IPS-NIHi7 (cell line): ENCODE data around the gene USP10.
"Not testable (repeated sequence)": the region's sequence is repeated elsewhere in the genome, so short reads cannot be mapped to it uniquely, and the experiment has no call there.

Experiments used
- DNase-seq: peaks from one replicate; pipeline ENCODE4 v3.0.0; 2012; ENCODE audit warnings: mixed read lengths; ENCODE audit errors: extremely low spot score

USP10 gene

GRCh38 chr16:84673561-84673960 lies 26.2 kb upstream of the USP10 start:
- DNase-seq = no peak

GRCh38 chr16:84675423-84675822 lies 24.4 kb upstream of the USP10 start:
- DNase-seq = no peak

DNA sequence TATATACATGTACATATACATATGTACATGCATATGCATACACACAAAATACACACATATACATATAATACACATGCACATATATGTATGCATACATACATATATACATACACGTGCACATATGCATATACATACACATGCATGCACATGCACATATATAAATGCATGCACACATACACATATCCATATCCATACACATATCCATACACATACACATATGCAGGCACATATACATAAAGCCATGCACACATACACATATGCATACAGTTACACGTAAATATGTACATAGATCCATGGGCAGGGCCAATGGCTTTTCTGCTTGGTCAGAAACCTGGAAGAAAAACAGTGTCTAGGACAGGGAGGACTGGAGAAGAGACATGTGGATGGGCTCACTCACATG lies 23.9 kb upstream of the USP10 start:
- no peak for DNase-seq

DNA sequence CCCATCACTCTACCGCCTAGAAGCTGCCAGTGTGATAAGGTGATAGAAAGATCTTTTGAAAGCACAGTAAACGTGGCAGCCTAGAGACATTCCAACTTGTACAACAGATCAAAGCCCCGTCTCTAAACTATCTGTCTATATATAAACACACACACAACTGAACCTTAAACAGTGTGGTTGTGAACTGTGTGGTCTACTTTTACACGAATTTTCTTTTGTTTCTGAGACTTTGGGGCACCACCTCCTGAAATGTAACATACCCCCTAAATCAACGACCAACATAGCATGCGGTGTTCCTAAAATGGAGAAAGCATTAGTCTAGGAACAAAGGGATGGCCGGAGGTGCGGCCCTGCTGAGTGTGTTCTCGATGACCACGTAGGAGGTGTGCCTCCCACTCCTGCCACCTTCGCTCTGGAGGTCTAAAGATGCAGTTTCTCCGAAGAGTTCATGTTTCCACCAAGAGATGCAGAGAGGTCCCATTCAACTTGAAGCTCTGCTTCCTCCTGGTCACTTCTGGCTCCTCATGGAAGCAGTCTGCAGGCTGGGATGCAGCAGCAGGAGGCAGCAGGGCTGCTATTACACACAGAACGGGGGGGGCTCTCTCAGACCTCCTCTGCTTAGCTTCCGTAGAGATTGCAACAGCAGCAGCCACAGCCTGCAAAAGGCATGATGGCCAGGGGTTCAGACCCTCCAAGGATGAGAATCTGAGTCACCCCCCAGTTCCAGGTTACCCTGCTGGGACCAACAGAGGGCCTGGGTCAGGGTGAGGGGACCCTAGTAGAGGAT lies 22.6 kb upstream of the USP10 start:
- no peak for DNase-seq

- no peak for DNase-seq
Measured at GRCh38 chr16:84677849-84678248, 22.0 kb upstream of the USP10 start.

- no peak for DNase-seq
Measured at GRCh38 chr16:84678541-84678940, 21.3 kb upstream of the USP10 start.

DNA sequence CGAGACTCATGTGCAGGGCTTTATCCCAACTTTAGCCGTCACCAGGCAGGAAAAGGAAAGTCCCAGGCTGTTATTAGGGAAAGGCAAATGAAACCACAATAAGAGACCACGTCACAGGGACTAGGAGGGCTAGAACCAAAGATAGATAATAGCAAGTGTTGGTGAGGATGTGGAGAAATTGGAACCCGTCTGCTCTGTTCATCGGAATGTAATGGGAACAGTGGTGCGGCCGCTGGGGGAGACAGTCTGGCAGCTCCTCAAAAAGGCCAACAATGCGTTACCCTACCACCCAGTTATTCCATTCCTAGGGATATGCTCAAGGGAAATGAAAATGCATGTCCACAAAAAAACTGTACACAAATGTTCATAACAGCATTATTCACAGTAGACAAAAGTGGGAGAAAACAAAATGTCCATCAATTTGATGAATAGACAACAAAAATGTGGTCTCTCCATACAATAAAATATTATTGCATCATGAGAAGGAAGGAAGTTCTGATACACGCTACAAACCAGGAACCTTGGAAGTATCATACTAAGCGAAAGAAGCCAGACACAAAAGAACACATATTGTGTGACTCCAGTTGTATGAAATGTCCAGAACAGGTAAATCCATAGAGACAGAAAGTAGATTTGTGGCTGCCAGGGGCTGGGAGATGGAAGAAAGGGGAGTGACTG lies 19.5 kb upstream of the USP10 start:
- DNase-seq = no peak

GRCh38 chr16:84680843-84681629 lies 18.8 kb upstream of the USP10 start:
- DNase-seq = no peak

DNA sequence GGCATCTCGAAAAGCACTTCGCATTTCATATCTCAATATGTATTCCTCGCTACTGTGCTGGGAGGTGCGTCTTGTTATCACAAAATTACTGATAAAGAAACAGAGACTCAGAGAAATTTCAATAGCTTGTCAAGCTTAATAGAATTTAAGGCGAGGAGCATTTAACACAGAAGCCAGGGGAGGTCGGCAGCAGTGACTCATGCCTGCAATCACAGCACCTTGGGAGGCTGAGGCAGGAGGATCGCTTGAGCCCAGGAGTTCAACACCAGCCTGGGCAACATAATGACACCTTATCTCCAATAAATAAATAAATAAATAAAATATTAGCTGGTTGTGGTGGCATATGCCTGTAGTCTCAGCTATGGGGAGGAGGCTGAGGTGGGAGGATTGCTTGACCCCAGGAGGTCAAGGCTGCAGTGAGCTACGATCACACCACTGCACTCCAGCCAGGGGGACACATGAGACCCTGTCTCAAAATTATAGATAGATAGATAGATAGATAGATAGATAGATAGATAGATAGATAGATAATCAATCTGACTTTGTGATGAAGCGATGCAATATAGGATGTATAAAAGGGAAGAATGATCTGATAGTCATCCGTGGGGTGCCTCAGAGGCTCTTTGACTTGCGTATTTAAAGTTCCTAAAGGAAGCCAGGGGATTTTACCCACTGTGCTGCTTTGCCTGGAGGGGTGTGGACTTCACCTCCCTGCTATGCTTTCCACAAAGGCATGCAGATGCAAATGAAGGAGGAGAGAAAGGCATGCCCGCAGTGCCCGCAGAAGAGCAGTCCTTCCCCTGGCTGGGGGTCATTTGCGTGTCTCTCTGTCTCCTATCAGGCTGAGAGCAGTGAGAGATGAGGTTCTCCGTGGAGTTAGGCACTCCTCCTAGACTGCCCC lies 15.9 kb upstream of the USP10 start:
- peak; percentile 72 for DNase-seq

- DNase-seq = no peak
Measured at GRCh38 chr16:84684592-84684965, 15.2 kb upstream of the USP10 start.

DNA sequence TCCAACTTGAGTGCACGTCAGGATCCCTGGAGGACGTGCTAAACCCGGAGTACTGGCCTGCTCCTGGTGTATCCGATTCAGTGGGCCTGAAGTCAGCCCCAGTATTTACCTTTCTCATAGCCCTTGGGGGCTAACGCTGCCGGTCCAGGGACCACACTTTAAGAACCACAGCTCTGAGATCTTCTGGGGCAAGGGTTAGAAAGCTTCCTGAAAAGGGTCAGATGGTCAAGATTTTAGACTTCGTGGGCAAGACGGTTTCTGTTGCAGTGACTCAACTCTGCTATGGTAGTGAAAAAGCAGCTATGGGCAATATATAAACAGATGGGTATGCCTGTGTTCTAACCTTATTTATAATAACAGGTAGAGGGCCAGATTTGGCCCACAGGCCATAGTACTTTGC lies 14.6 kb upstream of the USP10 start:
- no peak for DNase-seq

GRCh38 chr16:84686707-84687298 lies 13.0 kb upstream of the USP10 start:
- DNase-seq = no peak

GRCh38 chr16:84687715-84688114 lies 12.1 kb upstream of the USP10 start:
- no peak for DNase-seq

DNA sequence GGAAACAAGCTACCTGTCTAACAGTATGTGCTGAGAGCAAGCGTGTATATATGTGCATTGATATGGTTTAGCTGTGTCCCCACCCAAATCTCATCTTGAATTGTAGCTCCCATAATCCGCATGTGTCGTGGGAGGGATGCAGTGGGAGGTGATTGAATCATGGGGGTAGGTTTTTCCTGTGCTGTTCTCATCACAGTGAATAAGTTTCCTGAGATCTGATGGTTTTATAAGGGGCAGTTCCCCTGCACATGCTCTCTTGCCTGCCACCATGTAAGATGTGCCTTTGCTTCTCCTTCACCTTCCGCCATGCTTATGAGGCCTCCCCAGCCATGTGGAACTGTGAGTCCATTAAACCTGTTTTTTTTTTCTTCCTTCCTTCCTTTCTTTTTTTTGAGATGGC lies 11.6 kb upstream of the USP10 start:
- DNase-seq = not testable (repeated sequence)

DNA sequence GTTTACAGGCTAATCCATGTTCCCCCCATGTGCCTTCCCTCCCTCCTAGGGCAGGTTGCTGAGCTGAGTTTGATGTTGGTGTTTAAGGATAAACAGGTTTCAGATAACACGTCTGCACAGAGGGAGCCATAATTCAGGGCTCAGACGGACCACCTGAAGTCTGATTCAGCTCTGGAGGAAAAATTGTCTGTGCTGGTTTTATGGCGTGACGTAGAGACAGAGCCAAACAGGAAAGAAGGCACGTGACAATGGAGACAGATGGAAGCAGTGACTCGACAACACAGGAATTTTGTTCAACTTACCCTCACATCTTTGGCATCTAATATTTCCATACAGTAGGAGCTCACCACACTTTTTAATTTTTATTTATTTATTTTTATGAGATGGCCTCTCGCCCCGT lies 10.7 kb upstream of the USP10 start:
- DNase-seq = no peak

GRCh38 chr16:84690088-84690819 lies 9.5 kb upstream of the USP10 start:
- no peak for DNase-seq

- no peak for DNase-seq
Measured at GRCh38 chr16:84692451-84693214, 7.2 kb upstream of the USP10 start.

GRCh38 chr16:84693869-84694268 lies 5.9 kb upstream of the USP10 start:
- not testable (repeated sequence) for DNase-seq

- DNase-seq = no peak
Measured at GRCh38 chr16:84694980-84695379, 4.8 kb upstream of the USP10 start.
